SH-SY5Y (cell line): ENCODE measurements around the gene MACROD2.

Experiments
- GATA2 ChIP-seq: IDR thresholded peaks from 2 replicates; pipeline ENCODE4 v1.6.1; 2011; ENCODE audit warnings: mild to moderate bottlenecking, low read depth, low read length
- GATA3 ChIP-seq: IDR thresholded peaks from 2 replicates; pipeline ENCODE4 v1.6.1; 2011; ENCODE audit warnings: low read depth, mild to moderate bottlenecking, low read length, moderate library complexity

- TF ChIP-seq GATA2 (no peak), GATA3 (no peak)
Observed at GRCh38 chr20:14882157-14882556, 886.8 kb downstream of the MACROD2 start.
